Activated naive CD8-positive, alpha-beta T cell treated with anti-CD3 and anti-CD28 coated beads, Interleukin-2, amount 10 ng/mL, durations not matched to agents 7 days and 5 days (primary cell): ENCODE data around the gene LRRC26. TPM values are rescaled to one million over a fixed set of nuclear protein-coding genes. Genes with fewer than 3 reads are reported as not detected.

ENCODE experiments used
- ATAC-seq: fragments of 150-1000 bp; cut with Tn5 transposase; one replicate; pipeline ENCODE4 v1.10.0; 2021; ENCODE audit warnings: low read depth, moderate library complexity
- POLR2A ChIA-PET: fragments of 350-600 bp; sonication (Branson Sonifier 250); formaldehyde crosslinking; loops from one replicate; lab custom pipeline; 2021; ENCODE audit warnings: antibody characterized with exemption; lab: Charles Lee
- DNase-seq: peaks from one replicate; pipeline ENCODE4 v3.0.0; 2021
- H3K27ac Mint-ChIP-seq: one replicate; pipeline ENCODE4 v1.8.0; 2022; ENCODE audit warnings: mild to moderate bottlenecking, mixed read lengths
- H3K27me3 Mint-ChIP-seq: one replicate; pipeline ENCODE4 v1.8.0; 2022; ENCODE audit warnings: mild to moderate bottlenecking, moderate library complexity, mixed read lengths
- H3K36me3 Mint-ChIP-seq: one replicate; pipeline ENCODE4 v1.8.0; 2021; ENCODE audit warnings: mild to moderate bottlenecking, mixed read lengths
- H3K4me1 Mint-ChIP-seq: one replicate; pipeline ENCODE4 v1.8.0; 2021; ENCODE audit warnings: mixed read lengths
- H3K4me3 Mint-ChIP-seq: one replicate; pipeline ENCODE4 v1.8.0; 2022; ENCODE audit warnings: mild to moderate bottlenecking, moderate library complexity, mixed read lengths
- H3K9me3 Mint-ChIP-seq: one replicate; pipeline ENCODE4 v1.8.0; 2021; ENCODE audit warnings: mixed read lengths
- total RNA-seq, 2 experiments: library from RNA; stranded (reverse); gene quantifications; one replicate each; pipeline ENCODE4 v1.2.3, GENCODE V29; 2021

The LRRC26 gene
- total RNA-seq, 2 experiments from 2014 or later = not detected

DNA sequence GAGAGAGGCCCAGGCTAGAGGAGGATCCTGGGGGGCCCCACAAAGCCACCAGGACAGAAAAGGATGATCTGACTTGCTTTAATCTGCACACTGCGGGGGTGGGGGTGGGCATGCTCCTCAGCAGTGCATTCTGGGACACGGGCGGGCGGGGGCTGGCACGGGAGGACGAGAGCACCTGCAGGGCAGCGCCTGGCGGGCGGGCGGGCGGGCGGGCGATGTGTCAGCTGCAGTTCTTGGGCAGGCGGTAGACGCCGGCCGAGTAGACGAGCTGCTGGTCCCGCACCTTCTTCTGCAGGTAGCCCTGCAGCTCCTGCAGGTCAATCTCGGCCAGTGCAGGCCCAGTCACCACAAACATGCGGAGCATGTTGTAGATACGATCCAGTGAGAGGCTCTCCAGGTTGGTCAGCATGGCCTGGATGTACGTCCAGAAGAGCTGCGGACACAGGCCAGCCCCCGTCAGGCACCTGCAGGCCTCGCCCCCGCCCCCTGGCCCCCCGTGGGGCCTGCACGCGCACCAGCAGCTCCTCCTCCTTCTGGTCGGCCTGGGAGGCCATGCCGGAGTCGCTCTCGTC is 5.0 kb upstream of the LRRC26 start:
- POLR2A ChIA-PET = no interaction called here
- Mint-ChIP-seq H3K4me1 (no peaks in the 10 kb centered on the region), H3K27ac (no peak overlapping the region), H3K4me3 (no peak overlapping the region), H3K36me3 (peaks cover 2% of the 10 kb centered on the region), H3K9me3 (no peaks in the 10 kb centered on the region), H3K27me3 (peaks cover 21% of the 10 kb centered on the region)
- ATAC-seq = no peak
- DNase-seq = no peak

DNA sequence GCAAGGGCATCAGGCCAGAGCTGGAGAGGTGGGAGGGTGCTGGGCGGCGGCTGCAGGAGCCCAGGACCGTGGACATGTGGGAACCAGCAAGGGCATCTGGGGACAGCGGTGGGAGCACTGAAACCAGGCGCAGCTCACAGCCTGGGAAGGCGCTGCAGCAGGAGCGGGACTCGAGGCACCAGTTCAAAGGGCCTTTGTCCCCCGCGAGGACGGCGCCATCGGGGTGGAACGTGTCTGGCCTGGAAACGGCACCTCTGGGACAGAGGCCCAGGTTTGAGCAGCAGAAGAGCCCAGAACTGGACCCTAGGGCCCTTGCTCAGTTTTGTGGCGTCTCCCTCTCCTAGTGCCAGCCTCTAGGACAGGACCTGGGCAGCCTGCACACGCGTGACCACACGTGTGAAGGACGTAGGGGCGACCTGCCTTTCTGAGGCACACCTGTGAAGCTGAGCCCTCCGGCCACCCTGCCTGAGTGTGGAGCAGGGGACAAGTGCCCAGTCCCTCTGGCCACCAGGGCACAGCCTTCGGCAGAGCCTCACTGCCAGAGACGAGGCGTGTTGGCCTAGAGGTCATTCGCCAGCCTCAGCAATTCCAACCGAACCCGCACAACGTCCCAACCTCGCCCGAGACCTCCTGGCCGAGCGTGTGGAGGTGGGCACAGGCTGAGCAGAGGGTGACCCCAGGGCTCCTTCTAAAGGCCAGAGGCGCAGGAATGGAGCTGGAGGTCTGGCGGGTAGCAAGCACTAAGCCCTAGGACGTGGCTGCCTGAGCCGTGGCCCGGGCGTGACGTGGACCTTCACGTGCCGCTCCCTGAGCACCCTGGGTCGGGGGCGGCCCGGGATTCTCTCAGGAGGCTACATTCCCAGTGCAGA is 4.2 kb upstream of the LRRC26 start:
- H3K27me3 Mint-ChIP-seq = peaks cover 21% of the 10 kb centered on the region
- no peak overlapping the region for H3K4me3 Mint-ChIP-seq
- no peak overlapping the region for H3K27ac Mint-ChIP-seq
- H3K4me1 Mint-ChIP-seq = no peaks in the 10 kb centered on the region
- POLR2A ChIA-PET = interaction anchor here (0.5 kb wide), 1 partner anchor 46 kb away, joined by 3 read pairs; no protein-coding TSS in a partner anchor
- no peak for DNase-seq
- H3K9me3 Mint-ChIP-seq = no peaks in the 10 kb centered on the region
- peaks cover 2% of the 10 kb centered on the region for H3K36me3 Mint-ChIP-seq
- ATAC-seq = no peak

DNA sequence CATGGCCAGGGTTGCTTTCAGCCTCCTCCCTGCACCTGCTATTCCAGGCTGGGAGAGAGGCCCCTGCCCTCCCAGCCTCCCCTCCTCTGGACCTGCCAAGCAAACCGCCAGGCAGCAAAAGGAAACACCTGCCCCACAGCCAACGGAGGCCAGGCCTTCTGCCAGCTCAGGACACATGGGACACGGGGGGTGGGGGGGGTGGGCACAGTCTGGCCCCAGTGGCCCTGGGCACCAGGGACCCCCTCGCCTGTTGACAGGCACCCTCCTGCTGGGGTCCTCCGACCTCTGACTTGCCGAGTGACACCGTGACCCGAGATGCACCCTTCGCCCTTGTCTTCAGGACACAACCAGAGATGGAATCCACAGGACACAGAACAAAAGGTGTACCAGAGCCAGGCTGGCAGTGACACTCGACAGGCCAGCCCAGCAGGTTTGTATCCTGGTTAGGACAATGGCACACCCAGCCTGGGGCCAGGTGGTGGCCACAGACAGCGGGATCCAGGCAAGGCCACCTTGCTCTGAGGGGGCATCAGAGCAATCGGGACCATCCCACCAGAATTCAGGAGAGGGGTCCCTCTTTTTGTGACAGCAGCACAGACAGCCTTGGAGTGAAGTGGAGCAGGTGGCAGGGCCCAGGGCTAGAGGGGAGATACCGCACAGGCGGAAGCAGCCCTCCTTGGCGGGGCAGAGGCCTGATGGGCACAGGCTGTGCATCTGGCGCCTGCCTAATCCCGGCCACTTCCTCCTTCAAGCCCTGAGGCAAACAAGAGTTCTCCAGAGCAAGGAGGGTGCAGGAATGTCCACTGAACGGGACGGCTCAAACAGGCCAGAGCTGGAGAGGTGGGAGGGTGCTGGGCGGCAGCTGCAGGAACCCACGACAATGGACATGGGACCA is 3.3 kb upstream of the LRRC26 start:
- Mint-ChIP-seq H3K9me3 (no peaks in the 10 kb centered on the region), H3K27me3 (peaks cover 21% of the 10 kb centered on the region), H3K27ac (no peak overlapping the region), H3K4me3 (no peak overlapping the region), H3K4me1 (no peaks in the 10 kb centered on the region), H3K36me3 (peaks cover 2% of the 10 kb centered on the region)
- ATAC-seq = no peak
- POLR2A ChIA-PET = interaction anchor here (0.5 kb wide), 1 partner anchor 45 kb away, joined by 3 read pairs; no protein-coding TSS in a partner anchor
- no peak for DNase-seq

DNA sequence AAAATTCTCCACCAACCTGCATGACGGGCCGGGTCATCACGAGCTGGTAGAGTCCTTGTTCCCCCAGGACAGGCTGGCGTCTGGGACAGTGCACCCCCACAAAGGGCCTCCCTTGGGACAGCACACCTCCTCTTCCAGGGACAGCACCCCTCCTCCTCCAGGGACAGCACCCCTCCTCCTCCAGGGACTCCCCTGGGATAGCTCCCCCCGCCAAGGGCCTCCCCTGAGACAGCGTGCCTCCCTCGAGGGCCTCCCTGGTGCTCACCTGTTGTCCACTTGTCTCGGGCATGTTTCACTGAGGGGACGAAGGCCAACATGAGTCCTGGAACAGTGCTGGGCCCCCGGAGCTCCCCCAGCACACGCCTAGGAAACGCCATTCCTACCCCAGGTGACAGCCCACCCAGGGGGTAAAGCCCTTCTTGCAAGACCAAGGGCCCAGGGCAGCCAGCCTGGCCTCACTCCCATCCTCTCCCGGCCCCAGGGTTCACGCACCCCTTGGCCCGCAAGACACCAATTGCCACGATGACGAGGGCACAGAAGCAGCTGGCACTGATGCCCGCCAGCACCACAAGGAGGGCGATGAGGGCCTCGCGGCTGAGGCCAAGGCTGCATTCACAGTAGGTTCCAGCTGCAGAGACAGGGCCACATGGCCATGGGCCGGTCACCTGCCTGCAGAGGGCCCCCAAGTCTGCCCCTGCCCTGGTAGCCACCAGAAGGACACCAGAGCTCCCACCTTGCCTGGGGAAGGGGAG is 1.5 kb upstream of the LRRC26 start:
- POLR2A ChIA-PET = interaction anchor here (0.8 to 1.3 kb wide), 2 partner anchors 75 to 101 kb away, joined by 3 to 4 read pairs; partner anchors contain the start of gene SAPCD2
- peaks cover 28% of the 10 kb centered on the region for H3K27me3 Mint-ChIP-seq
- H3K36me3 Mint-ChIP-seq = no peaks in the 10 kb centered on the region
- H3K27ac Mint-ChIP-seq = no peak overlapping the region
- no peaks in the 10 kb centered on the region for H3K9me3 Mint-ChIP-seq
- DNase-seq = no peak
- H3K4me1 Mint-ChIP-seq = peaks cover 3% of the 10 kb centered on the region
- no peak overlapping the region for H3K4me3 Mint-ChIP-seq
- ATAC-seq = no peak

DNA sequence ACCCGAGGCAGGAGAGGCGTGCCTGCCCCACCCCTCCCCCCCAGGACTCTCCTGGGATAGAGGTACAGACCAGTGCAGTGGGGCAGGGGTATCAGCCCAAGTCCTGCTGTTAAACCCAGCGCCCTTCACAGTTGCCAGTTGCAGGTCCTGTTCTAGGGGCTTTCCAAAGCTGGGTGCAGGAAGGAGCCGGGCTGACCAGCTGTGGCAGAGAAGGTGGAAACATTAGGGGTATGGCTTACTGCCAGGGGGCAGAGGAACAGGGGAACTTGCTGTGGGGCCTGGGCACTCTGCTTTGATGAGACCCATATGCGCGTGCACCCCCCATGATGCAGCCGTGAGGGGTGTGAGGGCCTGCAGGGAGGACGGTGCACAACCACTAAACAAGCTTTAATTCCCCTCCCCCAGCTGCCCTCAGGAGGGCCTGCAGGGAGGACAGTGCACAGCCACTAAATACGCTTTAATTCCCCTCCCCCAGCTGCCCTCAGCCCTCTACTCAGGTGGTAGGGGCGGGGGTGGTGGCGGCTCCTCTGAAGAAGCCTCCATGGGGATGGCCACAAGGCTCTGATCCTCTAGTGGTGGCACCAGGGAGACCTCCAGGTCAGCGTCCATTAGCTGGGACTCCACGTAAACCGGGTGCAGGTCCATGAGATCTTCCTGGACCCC is 766 bp upstream of the LRRC26 start:
- H3K4me1 Mint-ChIP-seq = peaks cover 3% of the 10 kb centered on the region
- H3K4me3 Mint-ChIP-seq = no peak overlapping the region
- POLR2A ChIA-PET = interaction anchor here (0.8 kb wide), 1 partner anchor 74 kb away, joined by 3 read pairs; no protein-coding TSS in a partner anchor
- DNase-seq (no peak), ATAC-seq (no peak)
- H3K36me3 Mint-ChIP-seq = no peaks in the 10 kb centered on the region
- H3K27me3 Mint-ChIP-seq = peaks cover 27% of the 10 kb centered on the region
- no peaks in the 10 kb centered on the region for H3K9me3 Mint-ChIP-seq
- H3K27ac Mint-ChIP-seq = no peak overlapping the region

DNA sequence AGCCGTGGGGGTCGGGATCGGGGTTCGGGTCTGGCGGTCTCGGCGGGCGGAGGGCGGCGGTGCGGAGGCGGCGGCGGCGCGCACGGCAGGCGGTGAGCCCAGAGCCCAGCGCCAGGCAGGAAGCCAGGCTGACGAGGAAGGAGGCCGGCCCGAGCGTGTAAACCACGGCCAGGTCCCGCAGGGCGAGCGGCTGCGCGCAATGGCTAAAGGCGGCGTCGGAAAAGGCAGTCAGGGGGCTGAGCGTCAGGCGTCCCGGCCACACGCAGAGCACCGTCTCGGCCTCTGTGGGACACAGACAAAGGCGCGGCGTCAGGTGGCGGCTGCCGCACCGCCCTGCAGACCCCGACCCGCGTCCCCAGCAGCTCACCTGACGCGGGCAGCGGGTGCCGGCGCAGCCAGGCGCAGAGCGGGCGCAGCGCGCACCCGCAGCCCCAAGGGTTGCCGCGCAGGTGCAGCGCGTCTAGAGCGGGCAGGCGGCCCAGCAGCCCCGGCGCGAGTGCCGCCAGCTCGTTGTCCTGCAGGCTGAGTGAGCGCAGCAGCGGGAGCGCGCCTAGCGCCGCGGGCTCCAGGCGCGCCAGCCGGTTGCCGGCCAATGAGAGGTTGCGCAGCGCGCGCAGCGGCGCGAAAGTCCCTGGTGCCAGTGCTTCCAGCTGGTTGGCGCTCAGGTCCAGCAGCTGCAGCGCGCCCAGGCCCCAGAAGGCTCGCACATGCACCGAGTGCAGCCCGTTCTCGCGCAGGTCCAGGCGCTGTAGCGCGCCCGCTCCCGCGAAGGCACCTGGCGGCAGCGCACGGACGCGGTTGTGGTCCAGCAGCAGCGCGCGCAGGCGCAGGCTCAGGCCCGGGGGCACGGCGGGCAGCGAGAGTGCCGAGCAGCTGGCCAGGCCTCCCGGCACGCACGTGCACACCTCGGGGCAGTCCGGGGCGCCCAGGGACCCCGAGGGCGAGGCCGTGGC is 671 bp downstream of the LRRC26 start:
- Mint-ChIP-seq H3K27me3 (peaks cover 29% of the 10 kb centered on the region), H3K4me1 (peaks cover 3% of the 10 kb centered on the region)

DNA sequence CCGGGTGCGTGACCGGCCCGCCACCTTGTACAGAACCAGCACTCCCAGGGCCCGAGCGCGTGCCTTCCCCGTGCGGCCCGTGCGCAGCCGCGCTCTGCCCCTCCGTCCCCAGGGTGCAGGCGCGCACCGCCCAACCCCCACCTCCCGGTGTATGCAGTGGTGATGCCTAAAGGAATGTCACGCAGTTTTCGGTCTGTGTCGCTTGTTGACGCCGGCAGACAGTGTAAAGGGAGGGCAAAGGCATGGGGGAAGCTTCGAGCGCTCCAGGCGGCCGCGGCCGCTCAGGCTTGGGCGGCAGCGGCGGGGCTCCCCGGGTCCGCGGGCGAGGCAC is 1.3 kb downstream of the LRRC26 start:
- no peak for DNase-seq
- H3K4me3 Mint-ChIP-seq = no peak overlapping the region
- H3K27ac Mint-ChIP-seq = no peak overlapping the region
- peaks cover 30% of the 10 kb centered on the region for H3K27me3 Mint-ChIP-seq
- peak; percentile 31 for ATAC-seq
- no peaks in the 10 kb centered on the region for H3K9me3 Mint-ChIP-seq
- peaks cover 3% of the 10 kb centered on the region for H3K4me1 Mint-ChIP-seq
- H3K36me3 Mint-ChIP-seq = no peaks in the 10 kb centered on the region
- POLR2A ChIA-PET = interaction anchor here (1.0 to 1.4 kb wide), 2 partner anchors 19 to 20 kb away, joined by 3 to 4 read pairs; no protein-coding TSS in a partner anchor

More for the DNA sequence above, 671 bp downstream of the LRRC26 start:
- Mint-ChIP-seq H3K27ac (no peak overlapping the region), H3K9me3 (no peaks in the 10 kb centered on the region), H3K36me3 (no peaks in the 10 kb centered on the region), H3K4me3 (peak overlapping the region; percentile 43)
- ATAC-seq = peak; percentile 18
- POLR2A ChIA-PET = interaction anchor here (0.5 to 1.4 kb wide), 4 partner anchors 19 to 46 kb away, joined by 3 to 5 read pairs (median 4); no protein-coding TSS in a partner anchor
- peak; percentile 54 for DNase-seq

DNA sequence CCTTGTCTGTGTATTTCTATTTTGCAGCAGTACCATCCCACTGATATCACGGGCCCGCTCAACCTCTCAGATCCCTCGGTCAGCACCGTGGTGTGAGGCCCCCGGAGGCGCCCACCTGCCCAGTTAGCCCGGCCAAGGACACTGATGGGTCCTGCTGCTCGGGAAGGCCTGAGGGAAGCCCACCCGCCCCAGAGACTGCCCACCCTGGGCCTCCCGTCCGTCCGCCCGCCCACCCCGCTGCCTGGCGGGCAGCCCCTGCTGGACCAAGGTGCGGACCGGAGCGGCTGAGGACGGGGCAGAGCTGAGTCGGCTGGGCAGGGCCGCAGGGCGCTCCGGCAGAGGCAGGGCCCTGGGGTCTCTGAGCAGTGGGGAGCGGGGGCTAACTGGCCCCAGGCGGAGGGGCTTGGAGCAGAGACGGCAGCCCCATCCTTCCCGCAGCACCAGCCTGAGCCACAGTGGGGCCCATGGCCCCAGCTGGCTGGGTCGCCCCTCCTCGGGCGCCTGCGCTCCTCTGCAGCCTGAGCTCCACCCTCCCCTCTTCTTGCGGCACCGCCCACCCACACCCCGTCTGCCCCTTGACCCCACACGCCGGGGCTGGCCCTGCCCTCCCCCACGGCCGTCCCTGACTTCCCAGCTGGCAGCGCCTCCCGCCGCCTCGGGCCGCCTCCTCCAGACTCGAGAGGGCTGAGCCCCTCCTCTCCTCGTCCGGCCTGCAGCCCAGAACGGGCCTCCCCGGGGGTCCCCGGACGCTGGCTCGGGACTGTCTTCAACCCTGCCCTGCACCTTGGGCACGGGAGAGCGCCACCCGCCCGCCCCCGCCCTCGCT is 1.9 kb downstream of the LRRC26 start:
- DNase-seq = no peak
- Mint-ChIP-seq H3K9me3 (no peaks in the 10 kb centered on the region), H3K27ac (no peak overlapping the region), H3K4me1 (peaks cover 3% of the 10 kb centered on the region), H3K36me3 (no peaks in the 10 kb centered on the region), H3K4me3 (no peak overlapping the region), H3K27me3 (peaks cover 30% of the 10 kb centered on the region)
- POLR2A ChIA-PET = interaction anchor here (1.0 to 1.4 kb wide), 3 partner anchors 18 to 38 kb away, joined by 3 to 4 read pairs (median 3); no protein-coding TSS in a partner anchor
- ATAC-seq = no peak

DNA sequence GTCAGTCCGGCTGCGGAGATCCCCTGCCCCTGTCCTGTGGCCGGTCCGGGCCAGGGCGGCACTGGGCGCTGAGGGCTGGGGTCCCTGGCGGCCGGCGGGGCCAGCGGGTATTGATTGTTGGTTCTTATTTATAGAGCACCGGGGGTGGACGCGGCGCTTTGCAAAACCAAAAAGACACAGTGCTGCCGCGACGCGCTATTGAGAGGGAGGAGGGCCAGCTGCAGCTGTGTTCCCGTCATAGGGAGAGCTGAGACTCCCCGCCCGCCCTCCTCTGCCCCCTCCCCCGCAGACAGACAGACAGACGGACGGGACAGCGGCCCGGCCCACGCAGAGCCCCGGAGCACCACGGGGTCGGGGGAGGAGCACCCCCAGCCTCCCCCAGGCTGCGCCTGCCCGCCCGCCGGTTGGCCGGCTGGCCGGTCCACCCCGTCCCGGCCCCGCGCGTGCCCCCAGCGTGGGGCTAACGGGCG is 2.5 kb downstream of the LRRC26 start:
- peaks cover 3% of the 10 kb centered on the region for H3K4me1 Mint-ChIP-seq
- H3K9me3 Mint-ChIP-seq = no peaks in the 10 kb centered on the region
- no peaks in the 10 kb centered on the region for H3K36me3 Mint-ChIP-seq
- peaks cover 26% of the 10 kb centered on the region for H3K27me3 Mint-ChIP-seq
- ATAC-seq (no peak), DNase-seq (no peak)
- no peak overlapping the region for H3K4me3 Mint-ChIP-seq
- POLR2A ChIA-PET = interaction anchor here (1.1 kb wide), 1 partner anchor 37 kb away, joined by 3 read pairs; no protein-coding TSS in a partner anchor
- H3K27ac Mint-ChIP-seq = no peak overlapping the region

DNA sequence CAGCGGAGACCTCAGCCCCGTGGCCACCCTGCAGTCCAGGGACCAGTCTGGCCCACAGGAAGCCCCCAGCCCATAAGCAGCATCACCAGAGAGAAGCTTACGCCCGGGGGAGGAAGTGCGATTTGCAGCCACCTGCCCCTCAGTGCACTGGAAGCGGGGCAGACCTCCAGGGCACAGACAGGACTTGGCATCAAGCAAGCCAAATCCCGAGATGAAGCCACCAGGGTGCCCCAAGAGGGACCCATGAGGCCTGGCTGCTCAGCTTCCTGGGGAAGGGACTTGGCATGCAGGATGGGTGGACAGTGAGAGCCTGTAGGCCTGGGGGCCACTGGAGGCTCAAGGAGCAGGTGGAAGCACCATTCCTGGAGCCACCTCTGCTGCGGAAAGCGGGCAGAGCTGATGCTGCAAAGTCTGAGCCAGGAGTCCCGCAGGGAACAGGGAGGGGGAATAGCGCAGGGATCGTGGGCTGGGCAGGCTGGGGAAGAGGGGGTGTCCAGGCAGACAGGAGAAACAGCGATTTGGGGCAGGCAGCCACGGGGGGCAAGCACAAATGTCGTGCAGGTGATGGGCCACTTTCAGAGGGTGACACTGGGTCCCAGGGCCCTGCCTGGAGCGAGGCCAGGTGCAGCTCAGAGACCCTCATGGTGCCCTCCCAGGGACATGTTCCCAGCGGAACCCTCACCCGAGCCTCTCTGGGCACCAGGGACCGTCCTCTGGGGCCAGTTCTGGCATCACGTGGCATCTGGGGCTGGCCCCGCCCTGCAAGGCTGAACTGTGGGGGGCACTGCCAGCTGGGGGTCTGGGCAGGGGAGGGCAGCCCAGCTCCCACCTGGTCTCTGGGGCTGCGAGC is 3.2 kb downstream of the LRRC26 start:
- no peak overlapping the region for H3K27ac Mint-ChIP-seq
- DNase-seq (no peak), ATAC-seq (no peak)
- H3K9me3 Mint-ChIP-seq = no peaks in the 10 kb centered on the region
- POLR2A ChIA-PET = interaction anchor here (1.1 to 1.4 kb wide), 2 partner anchors 21 to 37 kb away, joined by 3 read pairs; partner anchors contain the start of genes ANAPC2 and SSNA1
- H3K36me3 Mint-ChIP-seq = no peaks in the 10 kb centered on the region
- H3K27me3 Mint-ChIP-seq = peaks cover 26% of the 10 kb centered on the region
- H3K4me3 Mint-ChIP-seq = no peak overlapping the region
- H3K4me1 Mint-ChIP-seq = peaks cover 3% of the 10 kb centered on the region
